GM19395 (cell line): ENCODE data around the gene HCST.

Experiments used
- ATAC-seq: cut with Tn5 transposase; IDR thresholded peaks from one replicate; pipeline ENCODE4 v1.9.1; 2021; ENCODE audit warnings: mild to moderate bottlenecking, moderate library complexity; ENCODE audit not compliant: unreplicated experiment

The HCST gene

GRCh38 chr19:35935911-35936737 is 33.8 kb downstream of the HCST start, which contains the start of gene LRFN3:
TSS of gene LRFN3 (plus strand) at chr19:35936374. CDS start at chr19:35939426, 3,052 bp downstream.
- no peak for ATAC-seq

- ATAC-seq: no peak
Observed at GRCh38 chr19:35936738-35937268, 34.5 kb downstream of the HCST start.

GRCh38 chr19:35937345-35938281 is 35.3 kb downstream of the HCST start:
- ATAC-seq: no peak

- ATAC-seq: no peak
Observed at GRCh38 chr19:35938282-35939224, 36.2 kb downstream of the HCST start.

GRCh38 chr19:35939307-35940077 is 37.2 kb downstream of the HCST start:
- no peak for ATAC-seq

GRCh38 chr19:35940078-35940775 is 37.9 kb downstream of the HCST start:
- ATAC-seq: no peak

- no peak for ATAC-seq
Observed at GRCh38 chr19:35940839-35941238, 38.5 kb downstream of the HCST start.

GRCh38 chr19:35942235-35942634 is 39.9 kb downstream of the HCST start:
- no peak for ATAC-seq

GRCh38 chr19:35943321-35944301 is 41.3 kb downstream of the HCST start:
- ATAC-seq: no peak

- no peak for ATAC-seq
Observed at GRCh38 chr19:35944556-35944955, 42.2 kb downstream of the HCST start.

GRCh38 chr19:35945121-35945790 is 42.9 kb downstream of the HCST start:
- no peak for ATAC-seq

- no peak for ATAC-seq
Observed at GRCh38 chr19:35946203-35946602, 43.9 kb downstream of the HCST start.

GRCh38 chr19:35949131-35949530 is 46.8 kb downstream of the HCST start:
- no peak for ATAC-seq
